Measurements from ENCODE around the gene GRK1. TPM values are rescaled to one million over a fixed set of nuclear protein-coding genes. Genes with fewer than 3 reads are reported as not detected.

GRK1 gene
- total RNA-seq, 4 donors from 2014 or later, result not detected

GRCh38 chr13:113767366-113767765 lies 100.3 kb downstream of the GRK1 start:
- no peaks in the 10 kb centered on the region for H3K27me3 ChIP-seq
- H3K9me3 ChIP-seq, result no peaks in the 10 kb centered on the region
- no peak for DNase-seq (ENCODE audit: low spot score in 2 of 2)
- no peaks in the 10 kb centered on the region for H3K36me3 ChIP-seq
- H3K4me3 ChIP-seq, result no peak overlapping the region
- WGBS, result 81% methylated on average over 2 of the region's 2 CpGs
- no peak overlapping the region for H3K27ac ChIP-seq
- TF ChIP-seq EP300 (IDR thresholded peaks at IDR 0.05) (no peak), POLR2A (IDR thresholded peaks at IDR 0.05) (no peak), CTCF (IDR thresholded peaks at IDR 0.05) (no peak), POLR2AphosphoS5 (IDR thresholded peaks at IDR 0.05) (no peak)
- peaks cover 6% of the 10 kb centered on the region for H3K4me1 ChIP-seq

- H3K4me3 ChIP-seq, result no peak overlapping the region
- no peaks in the 10 kb centered on the region for H3K36me3 ChIP-seq
- DNase-seq (ENCODE audit: low spot score in 2 of 2), result no peak
- H3K27ac ChIP-seq, result no peak overlapping the region
- no peaks in the 10 kb centered on the region for H3K27me3 ChIP-seq
- peaks cover 6% of the 10 kb centered on the region for H3K4me1 ChIP-seq
- no peaks in the 10 kb centered on the region for H3K9me3 ChIP-seq
- TF ChIP-seq POLR2AphosphoS5 (IDR thresholded peaks at IDR 0.05) (no peak), POLR2A (IDR thresholded peaks at IDR 0.05) (no peak), CTCF (IDR thresholded peaks at IDR 0.05) (no peak), EP300 (IDR thresholded peaks at IDR 0.05) (no peak)
- WGBS, result 92% methylated on average over 17 of the region's 28 CpGs
Observed at GRCh38 chr13:113768018-113768905, 101.2 kb downstream of the GRK1 start.

- H3K9me3 ChIP-seq, result no peaks in the 10 kb centered on the region
- no peak overlapping the region for H3K27ac ChIP-seq
- no peaks in the 10 kb centered on the region for H3K27me3 ChIP-seq
- H3K4me3 ChIP-seq, result no peak overlapping the region
- no peaks in the 10 kb centered on the region for H3K36me3 ChIP-seq
- TF ChIP-seq EP300 (IDR thresholded peaks at IDR 0.05), result no peak
- TF ChIP-seq POLR2A (IDR thresholded peaks at IDR 0.05), result no peak
- no peak for TF ChIP-seq POLR2AphosphoS5 (IDR thresholded peaks at IDR 0.05)
- no peak for TF ChIP-seq CTCF (IDR thresholded peaks at IDR 0.05)
- peaks cover 6% of the 10 kb centered on the region for H3K4me1 ChIP-seq
- DNase-seq (ENCODE audit: low spot score in 2 of 2), result no peak
- WGBS, result 85% methylated on average over 5 of the region's 5 CpGs
Observed at GRCh38 chr13:113769106-113769505, 102.1 kb downstream of the GRK1 start.

GRCh38 chr13:113769881-113770280 lies 102.9 kb downstream of the GRK1 start:
- Histone ChIP-seq H3K36me3 (no peaks in the 10 kb centered on the region), H3K9me3 (no peaks in the 10 kb centered on the region), H3K4me3 (no peak overlapping the region), H3K27me3 (no peaks in the 10 kb centered on the region), H3K4me1 (peaks cover 6% of the 10 kb centered on the region), H3K27ac (no peak overlapping the region)
- DNase-seq (ENCODE audit: low spot score in 2 of 2), result peak in 1 of 2 donors; percentile 34
- WGBS, result 91% methylated on average over 13 of the region's 13 CpGs
- TF ChIP-seq POLR2A (IDR thresholded peaks at IDR 0.05) (no peak), CTCF (IDR thresholded peaks at IDR 0.05) (no peak), EP300 (IDR thresholded peaks at IDR 0.05) (no peak), POLR2AphosphoS5 (IDR thresholded peaks at IDR 0.05) (no peak)

- Histone ChIP-seq H3K27me3 (peaks cover 4% of the 10 kb centered on the region), H3K36me3 (no peaks in the 10 kb centered on the region), H3K4me1 (peaks cover 6% of the 10 kb centered on the region), H3K27ac (no peak overlapping the region), H3K4me3 (no peak overlapping the region), H3K9me3 (no peaks in the 10 kb centered on the region)
- TF ChIP-seq POLR2A (IDR thresholded peaks at IDR 0.05) (no peak), CTCF (IDR thresholded peaks at IDR 0.05) (no peak), POLR2AphosphoS5 (IDR thresholded peaks at IDR 0.05) (no peak), EP300 (IDR thresholded peaks at IDR 0.05) (no peak)
- 80% methylated on average over 5 of the region's 8 CpGs for WGBS
- peak in 1 of 2 donors; percentile 59 for DNase-seq (ENCODE audit: low spot score in 2 of 2)
Observed at GRCh38 chr13:113770441-113770840, 103.4 kb downstream of the GRK1 start.
